HG03460 (cell line): Measurements from ENCODE around the gene SZRD1.

Experiments used
- ATAC-seq: cut with Tn5 transposase; IDR thresholded peaks from one replicate; pipeline ENCODE4 v1.9.1; 2021; ENCODE audit not compliant: unreplicated experiment

The SZRD1 gene

DNA sequence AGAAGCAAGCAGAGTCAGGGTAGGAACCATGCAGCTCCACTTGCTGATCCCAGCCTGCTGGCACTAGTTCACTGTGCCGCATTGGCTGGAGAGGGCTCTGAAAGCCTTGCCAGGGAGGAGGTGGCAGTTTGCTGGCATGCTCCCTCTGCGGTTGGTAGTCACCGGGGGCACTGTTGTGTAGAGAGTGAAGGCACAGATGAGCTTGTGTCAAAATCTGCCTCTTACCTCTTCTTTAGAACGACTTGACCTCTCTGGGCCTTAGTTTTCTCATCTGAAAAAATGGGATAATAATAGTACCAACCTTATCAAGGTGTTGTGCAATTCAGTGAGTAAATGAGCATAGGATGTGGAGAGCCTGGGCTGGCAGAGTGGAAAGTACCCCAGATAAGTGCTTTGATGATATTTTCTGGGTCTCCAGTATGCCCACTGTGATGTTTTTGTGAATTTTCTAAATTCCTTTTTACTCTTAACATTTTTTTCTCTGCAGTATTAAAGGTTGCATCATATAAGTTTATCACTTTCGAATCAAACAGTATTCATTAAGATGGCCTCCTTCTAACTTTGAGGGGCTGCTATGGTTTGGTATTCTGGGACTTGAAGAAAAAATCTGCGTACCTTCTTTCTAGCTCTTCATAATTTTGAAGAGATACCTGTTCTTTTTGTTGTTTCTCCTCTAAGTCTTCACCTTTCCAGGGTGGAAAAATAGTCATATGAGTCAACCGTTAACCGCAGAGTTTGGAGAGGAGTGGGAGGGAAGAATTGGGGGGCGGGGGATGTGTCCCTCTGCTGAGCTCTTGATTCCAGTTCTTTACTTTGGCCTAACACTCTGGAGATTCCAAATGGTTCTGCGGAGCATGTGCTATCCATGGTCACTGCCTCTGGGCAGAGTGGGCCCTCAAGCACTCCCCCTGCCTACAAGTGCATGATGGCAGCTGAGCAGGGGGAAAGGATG, 26.8 kb downstream of the SZRD1 start:
- ATAC-seq: no peak

DNA sequence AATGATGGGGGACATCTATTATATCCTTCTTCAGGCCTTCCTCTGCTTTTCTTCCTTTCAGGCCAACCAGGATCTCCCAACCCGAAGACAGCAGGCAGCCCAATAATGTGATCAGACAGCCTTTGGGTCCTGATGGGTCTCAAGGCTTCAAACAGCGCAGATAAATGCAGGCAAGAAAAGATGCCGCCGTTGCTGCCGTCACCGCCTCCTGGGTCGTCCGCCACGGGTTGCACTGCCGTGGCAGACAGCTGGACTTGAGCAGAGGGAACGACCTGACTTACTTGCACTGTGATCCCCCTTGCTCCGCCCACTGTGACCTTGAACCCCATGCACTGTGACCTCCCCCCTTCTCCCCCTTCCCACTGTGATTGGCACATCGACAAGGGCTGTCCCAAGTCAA, 27.9 kb downstream of the SZRD1 start:
- ATAC-seq: no peak

DNA sequence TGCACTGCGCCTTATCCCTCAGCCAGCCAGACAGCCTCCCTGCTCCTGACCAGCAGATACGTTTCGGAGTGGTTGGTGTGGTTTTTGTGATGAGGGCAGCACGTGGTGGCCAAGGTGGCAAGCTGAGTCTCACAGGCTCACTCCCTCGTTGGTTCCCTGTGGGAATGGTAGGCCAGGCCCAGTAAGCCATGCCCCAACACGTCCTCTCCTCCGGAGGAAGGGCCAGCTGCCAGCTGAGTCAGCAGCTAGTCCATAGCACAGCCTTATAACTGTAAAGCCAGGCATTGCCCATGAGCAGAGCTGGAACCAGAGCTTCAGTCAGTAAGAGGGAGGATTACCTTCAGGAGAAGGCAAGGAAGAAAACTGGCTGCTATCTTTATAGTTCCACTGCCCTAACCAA, 29.5 kb downstream of the SZRD1 start:
- ATAC-seq: no peak

- ATAC-seq: no peak
Measured at GRCh38 chr1:16397120-16397519, 30.1 kb downstream of the SZRD1 start.

- no peak for ATAC-seq
Measured at GRCh38 chr1:16398371-16398953, 31.4 kb downstream of the SZRD1 start.

GRCh38 chr1:16402742-16403141, 35.7 kb downstream of the SZRD1 start:
- no peak for ATAC-seq

DNA sequence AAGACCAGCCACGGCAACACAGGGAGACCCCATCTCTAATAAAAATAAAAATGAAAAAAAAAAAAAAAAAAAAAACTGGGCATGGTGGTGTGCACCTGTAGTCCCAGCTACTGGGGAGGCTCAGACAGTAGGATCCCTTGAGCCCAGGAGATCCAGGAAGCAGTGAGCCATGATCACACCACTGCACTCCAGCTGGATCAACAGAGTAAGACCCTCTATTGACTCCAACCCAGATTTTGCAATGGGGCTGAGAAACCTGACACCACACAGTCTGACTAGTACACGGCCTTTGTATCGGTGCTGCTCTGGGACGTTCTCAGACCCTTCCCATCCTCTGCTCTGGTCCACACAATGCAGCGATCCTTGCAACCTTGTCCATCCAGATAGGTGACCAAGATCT, 38.4 kb downstream of the SZRD1 start:
- ATAC-seq: no peak

DNA sequence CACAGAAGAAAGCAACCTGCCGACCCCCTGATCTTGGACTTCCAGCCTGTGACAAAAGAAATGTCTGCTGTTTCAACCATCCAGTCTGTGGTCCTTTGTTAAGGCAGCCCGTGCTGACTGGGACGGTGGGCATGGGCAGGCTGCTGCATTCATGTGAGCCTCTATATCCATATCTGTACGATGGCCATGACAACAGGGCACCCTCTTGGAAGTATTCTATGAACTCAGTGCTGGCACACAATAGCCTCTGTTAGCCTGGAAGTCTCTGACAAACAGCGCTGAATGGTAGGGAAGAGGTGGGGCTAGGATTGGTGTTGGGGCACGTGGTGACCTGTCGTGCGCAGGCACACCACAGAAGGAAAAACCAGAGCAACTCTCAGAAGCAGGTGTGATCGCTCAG, 39.8 kb downstream of the SZRD1 start:
- ATAC-seq: no peak

DNA sequence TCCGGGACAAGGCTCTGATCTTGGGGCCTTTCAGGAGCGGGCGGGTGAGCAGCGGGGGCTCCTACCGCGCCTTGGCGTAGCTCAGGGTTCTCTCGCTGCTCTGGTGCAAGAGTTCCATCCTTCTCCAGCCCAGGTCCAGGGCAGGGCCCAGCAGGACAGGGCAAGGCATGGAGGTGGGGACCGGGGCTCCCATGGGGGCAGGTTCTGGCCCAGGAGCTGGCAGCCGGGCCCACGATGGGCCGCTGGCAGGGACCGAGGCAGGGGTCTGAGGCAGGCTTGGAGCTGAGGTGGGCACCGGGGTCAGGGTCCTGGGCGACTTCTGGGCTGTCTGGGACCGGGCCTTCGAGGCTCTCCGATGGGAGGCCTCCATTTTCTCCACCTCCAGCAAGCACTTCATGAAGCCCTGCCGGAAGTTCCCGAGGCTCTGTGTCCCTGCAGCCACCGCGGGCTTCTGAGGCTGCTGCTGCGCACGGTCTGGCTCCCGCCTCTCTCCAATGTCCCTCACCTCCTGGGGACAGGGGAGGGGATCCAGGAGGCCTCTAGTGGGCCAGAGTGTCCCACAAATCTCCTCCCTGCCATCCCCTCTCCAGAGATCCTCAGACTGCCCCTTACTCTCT, 42.6 kb downstream of the SZRD1 start:
- ATAC-seq: no peak

DNA sequence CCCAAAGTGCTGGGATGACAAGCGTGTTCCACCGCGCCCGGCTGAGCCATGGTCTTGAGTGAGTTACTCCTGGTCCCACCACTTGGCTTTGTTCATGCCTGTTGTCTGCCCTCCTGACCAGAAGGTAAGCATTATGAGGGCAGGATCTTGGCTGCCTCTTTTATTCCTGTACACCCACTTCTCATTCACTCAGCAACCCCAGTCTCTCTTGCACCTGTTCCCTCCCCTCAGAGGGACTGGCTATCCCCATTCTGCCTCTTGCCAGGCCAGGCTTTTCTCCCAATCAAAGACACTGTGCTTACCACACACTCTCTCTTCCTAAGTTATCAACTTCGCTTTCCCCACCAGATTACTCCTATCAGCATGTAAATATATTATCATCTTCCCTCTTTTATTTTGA, 43.8 kb downstream of the SZRD1 start:
- ATAC-seq: no peak

DNA sequence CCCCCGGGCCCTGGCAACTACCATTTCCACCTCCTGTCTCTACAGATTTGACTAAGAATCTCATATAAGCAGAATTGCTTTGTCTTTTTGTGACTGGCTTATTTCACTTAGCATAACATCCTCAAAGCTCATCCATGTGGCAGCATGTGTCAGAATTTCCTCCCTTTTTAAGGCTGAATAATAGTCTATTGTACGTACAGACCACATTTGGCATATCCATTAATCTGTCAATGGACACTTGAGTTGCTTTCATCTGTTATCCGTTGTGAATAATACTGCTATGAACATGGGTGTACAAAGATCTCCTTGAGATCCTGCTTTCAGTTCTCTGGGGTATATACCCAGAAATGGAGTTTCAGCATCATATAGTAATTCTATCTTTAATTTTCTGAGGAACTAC, 46.1 kb downstream of the SZRD1 start:
- no peak for ATAC-seq

DNA sequence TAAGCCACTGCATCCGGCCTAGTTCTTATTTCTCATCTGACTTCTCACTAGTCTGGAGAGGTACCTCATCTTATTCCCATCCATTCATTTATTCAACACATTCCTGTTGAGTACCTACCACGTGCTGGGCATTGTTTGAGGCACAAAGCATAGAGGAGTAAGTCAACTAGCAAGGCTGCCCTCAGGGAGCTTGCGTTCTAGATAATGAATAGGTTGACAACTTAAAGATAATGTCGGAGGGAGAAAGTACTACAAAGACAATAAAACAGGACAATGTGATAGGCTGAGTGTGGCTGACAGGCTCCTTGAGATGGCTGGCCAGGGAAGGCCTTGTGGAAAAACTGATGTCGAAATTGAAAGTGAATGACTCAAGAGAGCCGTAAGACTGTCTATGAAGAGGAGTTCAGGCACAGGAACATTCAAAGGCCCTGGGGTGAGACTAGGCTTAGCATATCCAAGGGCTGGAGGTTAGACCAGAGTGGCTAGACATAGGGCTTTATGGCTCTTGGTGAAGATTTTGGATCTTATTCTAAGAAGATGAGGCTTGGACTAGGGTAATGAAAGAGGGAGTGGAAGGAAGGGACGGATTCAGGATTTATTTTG, 51.9 kb downstream of the SZRD1 start:
- no peak for ATAC-seq

DNA sequence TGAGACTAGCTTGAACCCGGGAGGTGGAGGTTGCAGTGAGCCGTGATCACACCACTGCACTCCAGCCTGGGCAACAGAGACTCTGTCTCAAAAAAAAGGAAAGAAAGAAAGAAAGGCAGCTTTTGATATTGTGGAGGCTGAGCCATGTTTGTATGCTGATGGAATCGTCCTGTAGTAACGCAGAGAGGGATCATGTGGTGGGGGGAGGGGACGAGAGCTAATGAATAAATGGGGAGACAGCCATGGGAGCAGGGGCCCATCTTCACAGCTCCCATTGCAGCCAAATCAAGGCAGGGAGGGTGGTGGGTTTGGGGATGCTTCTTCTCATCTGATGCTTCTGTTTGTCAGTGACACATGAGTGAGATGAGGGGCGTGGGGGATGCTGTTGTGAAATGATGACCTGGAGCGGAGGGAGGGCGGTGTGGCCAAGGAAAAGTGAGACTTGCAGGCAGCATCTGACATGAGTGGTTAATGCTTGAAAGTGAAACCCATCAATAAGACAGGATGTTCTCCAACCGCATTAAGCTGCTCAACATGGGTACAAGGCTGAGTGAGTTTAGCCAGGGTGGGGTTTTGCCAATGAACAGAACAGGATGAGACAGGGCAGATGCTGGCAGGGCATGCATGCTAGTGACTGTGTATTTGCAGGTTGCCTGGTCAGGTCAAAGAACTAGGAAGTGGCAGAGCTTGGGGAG, 53.5 kb downstream of the SZRD1 start:
- peak; percentile 88 for ATAC-seq

GRCh38 chr1:16421201-16421600, 54.2 kb downstream of the SZRD1 start:
- no peak for ATAC-seq

DNA sequence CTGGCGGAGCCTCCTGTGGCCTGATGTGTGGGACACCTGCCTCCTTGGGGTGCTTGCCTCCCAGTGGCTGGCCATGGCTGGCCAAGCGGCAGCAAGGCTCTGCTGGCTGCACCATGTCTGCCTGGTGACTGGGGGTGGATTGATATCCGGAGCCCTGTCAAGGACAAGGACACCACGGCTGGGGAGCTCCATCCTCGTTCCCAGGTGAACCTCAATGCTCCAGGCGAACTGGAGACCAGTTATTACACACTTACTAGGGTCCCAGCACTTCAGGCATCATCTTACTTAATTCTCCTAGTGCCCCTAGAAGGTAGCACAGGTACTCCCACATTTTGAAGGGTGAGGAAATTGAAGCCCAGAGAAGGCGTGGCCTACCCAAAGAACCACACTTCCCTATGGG, 55.0 kb downstream of the SZRD1 start:
- no peak for ATAC-seq

- no peak for ATAC-seq
Measured at GRCh38 chr1:16425125-16426025, 58.3 kb downstream of the SZRD1 start.

DNA sequence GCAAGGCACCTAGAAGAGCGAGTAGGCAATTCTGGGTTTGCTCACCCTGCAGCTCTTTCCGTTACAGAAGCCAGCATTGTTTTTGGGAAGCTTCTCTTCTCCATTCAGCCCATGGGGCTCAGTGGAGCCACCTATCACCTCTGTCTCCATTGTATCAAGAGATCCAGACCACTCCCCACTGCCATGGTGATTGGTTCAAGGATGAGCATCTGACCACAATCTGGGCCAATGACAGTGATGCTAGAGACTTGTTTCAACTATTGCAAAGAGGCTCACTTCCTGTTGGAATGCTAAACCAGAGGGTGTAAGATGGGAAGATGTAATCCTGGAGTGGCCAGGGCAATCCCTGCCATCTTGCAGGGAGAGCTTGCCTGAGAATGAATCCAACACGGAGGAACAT, 63.6 kb downstream of the SZRD1 start:
- ATAC-seq: no peak

- ATAC-seq: no peak
Measured at GRCh38 chr1:16433030-16433429, 66.0 kb downstream of the SZRD1 start.

DNA sequence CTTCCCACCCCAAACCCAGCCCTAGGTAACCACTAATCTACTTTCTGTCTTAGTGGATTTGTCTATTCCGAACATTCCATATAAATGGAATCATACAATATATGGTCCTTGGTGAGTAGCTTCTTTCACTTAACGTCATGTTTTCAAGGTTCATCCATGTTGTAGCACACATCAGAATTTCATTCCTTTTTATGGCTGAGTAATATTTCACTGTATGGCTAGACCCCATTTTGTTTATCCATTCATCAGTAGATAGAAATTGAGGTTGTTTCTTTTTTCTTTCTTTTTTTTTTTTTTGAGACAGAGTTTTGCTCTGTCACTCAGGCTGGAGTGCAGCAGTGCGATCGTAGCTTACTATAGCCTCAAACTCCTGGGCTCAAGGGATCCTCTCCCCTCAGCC, 67.0 kb downstream of the SZRD1 start:
- ATAC-seq: no peak

DNA sequence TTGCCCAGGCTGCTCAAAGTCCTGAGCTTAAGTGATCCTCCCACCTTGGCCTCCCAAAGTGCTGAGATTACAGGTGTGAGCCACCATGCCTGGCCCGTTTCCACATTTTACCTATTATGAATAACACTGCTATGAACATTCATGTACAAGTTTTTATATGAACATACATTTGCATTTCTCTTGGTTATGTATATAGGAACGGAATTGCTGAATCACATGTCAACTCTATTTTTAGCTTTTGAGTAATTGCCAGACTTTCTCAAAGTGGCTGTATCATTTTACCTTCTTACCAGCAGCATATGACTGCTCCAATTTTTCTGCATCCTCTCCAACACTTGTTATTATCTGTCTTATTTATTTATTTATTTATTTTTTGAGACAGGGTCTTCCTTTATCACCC, 67.5 kb downstream of the SZRD1 start:
- ATAC-seq: no peak
